SK-N-MC (cell line): ENCODE measurements around the gene MBD3L3.
"Not testable (repeated sequence)": the region's sequence is repeated elsewhere in the genome, so short reads cannot be mapped to it uniquely, and the experiment has no call there.

Experiments
- EZH2 ChIP-seq: fragments of 200-600 bp; sonication (generic); IDR thresholded peaks from one replicate; pipeline ENCODE4 v1.6.1; 2017; ENCODE audit warnings: antibody characterized with exemption
- FOXP2 ChIP-seq: optimal IDR thresholded peaks from 2 replicates; pipeline ENCODE3; 2011; ENCODE audit warnings: mild to moderate bottlenecking, moderate library complexity; ENCODE audit not compliant: insufficient read depth; ENCODE audit errors: extremely low read length, control extremely low read depth
- POLR2AphosphoS5 ChIP-seq: IDR thresholded peaks from 2 replicates; pipeline ENCODE4 v1.6.1; 2012; ENCODE audit warnings: mild to moderate bottlenecking, low read depth, low read length, borderline replicate concordance

- TF ChIP-seq EZH2, POLR2AphosphoS5, FOXP2: not testable (repeated sequence)
These were observed 9.5 kb downstream of the MBD3L3 start, which contains the start of gene MBD3L2 for GRCh38 chr19:7049021-7049420.
